ENCODE data around the gene NFIA.

GRCh38 chr1:61222240-61222639 is 139.9 kb downstream of the NFIA start:
- TF ChIP-seq CTCF (conservative IDR thresholded peaks at IDR 0.05; ENCODE audit: low read length), result no peak
- TF ChIP-seq EZH2phosphoT487 (IDR thresholded peaks at IDR 0.05; ENCODE audit: borderline replicate concordance), result no peak

Measured in Loucy (cell line).